Measurements from ENCODE around the gene CPXM2.

CPXM2 gene

DNA sequence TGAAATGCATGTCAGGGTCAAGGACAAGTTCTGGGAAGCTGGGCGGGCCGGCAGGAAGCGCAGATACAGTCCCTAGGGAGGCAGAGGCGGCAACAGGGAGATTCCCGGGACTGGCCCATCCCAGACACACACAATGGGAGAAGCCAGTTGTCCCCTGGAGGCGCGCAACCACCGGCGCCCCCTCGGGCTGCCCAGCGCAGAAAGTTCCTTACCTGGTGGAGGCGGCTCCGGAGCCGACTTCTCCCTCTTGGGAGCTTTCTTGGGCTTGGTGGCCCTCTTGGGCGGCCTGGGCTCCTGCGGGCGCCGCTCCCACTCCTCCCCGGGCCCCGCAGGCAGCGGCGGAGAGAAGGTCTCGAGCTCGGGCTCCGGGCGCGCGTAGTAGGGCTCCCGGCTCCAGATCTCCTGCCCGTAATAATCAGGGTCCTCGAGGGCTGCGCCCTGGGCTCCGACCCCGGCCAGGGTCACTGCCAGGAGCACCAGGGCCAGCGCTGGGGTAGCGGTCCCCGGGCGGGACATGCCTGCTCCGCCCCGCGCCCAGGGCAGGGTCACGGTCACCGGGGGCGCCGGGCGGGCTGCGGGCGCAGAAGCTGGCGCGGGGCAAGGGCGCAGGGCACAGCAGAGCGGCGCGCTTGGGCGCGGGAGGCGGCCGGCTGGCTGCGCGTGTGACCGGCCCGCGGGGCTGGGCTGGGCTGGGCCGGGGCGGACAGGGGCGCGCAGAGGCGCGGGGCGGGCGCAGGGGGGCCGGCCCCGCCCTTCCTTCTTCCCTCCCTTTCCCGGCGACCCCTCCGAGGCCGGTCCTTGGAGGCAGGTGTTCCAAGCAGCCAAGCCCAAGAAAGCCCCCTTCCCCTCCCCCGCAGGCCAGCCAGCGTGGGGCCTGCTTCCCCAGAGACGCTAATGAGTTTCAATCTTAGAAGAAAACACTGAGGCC is at the start of gene CPXM2:
Gene CPXM2, minus strand, starts transcription at position 664 of the 928 bp plus-strand sequence. Its CDS starts 148 bp downstream, at position 516.
- FAIRE-seq (no peak), DNase-seq (ENCODE audit: insufficient read length, low spot score) (no peak)

DNA sequence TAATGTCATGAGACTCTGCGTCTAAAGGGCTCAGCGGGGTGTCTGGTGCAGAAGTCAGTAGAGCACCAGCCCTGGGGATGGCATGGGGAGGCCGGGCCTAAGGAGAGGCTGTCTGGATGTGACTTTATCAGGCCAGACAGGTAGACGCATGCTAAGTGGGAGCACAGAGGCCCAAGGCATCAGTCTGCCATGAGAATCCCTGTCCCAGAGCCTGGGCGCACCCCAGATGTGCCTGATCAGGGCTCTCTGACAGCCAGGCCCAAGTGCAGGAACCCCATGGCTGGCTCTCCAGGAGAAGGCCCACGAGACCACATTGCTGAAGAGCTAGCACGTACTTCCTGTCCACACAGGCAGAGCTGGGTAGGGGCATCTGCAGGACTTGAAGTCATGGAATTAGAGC is 48.0 kb upstream of the CPXM2 start:
- DNase-seq (ENCODE audit: insufficient read length, low spot score) (no peak), FAIRE-seq (no peak)

DNA sequence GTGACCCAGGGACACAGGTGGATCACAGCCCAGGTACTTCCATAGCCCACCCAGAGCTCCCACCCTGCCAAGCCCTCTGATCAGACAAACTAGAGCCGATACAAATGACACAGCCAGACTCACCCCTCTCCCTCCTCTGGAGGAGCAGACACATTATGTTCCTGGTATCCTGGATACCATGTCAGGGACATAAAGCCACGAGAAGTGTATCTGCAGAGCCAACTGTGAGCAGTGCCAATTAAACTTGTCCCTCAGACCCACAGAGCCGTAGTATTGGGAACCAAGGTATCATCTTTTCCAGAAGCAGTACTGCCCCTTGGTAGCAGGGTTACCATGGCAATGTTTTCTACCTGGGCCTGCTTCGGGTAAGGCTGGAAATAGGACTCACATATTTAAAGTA is 47.3 kb upstream of the CPXM2 start:
- FAIRE-seq (no peak), DNase-seq (ENCODE audit: insufficient read length, low spot score) (no peak)

DNA sequence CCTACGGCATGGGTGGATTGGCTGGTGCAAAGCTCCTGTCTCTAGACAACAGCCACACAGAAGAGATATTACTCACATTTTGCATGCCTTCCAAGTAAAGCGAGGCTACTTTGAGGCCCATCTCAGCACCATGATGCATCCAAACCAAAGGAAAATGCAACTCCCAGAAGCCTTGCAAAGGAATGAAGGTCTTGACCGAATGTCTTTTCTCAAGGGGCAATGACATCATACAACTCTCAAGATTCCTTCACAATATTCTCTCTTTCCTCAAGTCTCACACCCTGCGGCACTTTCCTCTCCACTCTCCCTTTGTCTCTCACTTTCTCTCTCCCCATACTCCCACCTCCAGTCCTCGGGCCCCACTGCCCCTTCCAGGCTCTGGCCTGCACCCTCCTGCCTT is 44.8 kb upstream of the CPXM2 start:
- FAIRE-seq (no peak), DNase-seq (ENCODE audit: insufficient read length, low spot score) (no peak)

DNA sequence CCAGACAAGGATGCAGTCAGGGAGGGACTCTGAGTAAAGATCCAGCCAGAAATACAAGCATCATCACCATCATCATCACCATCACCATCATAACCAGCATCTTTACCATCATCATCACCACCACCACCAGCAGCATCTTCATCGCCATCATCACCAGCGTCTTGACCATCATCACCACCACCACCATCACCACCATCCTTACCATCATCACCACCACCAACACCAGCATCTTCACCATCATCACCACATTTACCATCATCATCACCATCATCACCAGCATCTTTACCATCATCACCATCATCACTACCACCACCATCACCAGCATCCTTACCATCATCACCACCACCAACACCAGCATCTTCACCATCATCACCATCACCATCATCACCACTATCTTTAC is 44.1 kb upstream of the CPXM2 start:
- FAIRE-seq (peak; percentile 80), DNase-seq (ENCODE audit: insufficient read length, low spot score) (no peak)

DNA sequence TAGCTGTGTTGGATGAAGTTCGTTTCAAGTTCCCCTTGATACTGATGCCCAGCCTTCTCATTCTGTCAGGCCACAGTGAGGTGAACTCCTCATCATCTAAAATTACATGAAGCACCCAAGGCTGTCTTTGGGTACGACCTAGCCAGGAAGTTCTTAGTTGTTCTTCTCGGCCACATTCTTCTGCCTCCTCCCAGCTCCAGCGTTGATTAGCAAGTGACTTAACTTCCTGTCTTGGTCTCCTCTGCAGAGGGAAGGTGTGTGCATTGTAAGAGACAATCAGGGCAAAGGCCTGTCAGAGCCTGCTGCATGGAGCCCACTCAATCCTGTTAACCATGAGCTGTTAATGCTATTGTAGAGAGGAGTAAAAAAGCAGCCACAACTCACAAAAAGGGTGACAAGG is 43.2 kb upstream of the CPXM2 start:
- DNase-seq (ENCODE audit: insufficient read length, low spot score) (no peak), FAIRE-seq (no peak)

DNA sequence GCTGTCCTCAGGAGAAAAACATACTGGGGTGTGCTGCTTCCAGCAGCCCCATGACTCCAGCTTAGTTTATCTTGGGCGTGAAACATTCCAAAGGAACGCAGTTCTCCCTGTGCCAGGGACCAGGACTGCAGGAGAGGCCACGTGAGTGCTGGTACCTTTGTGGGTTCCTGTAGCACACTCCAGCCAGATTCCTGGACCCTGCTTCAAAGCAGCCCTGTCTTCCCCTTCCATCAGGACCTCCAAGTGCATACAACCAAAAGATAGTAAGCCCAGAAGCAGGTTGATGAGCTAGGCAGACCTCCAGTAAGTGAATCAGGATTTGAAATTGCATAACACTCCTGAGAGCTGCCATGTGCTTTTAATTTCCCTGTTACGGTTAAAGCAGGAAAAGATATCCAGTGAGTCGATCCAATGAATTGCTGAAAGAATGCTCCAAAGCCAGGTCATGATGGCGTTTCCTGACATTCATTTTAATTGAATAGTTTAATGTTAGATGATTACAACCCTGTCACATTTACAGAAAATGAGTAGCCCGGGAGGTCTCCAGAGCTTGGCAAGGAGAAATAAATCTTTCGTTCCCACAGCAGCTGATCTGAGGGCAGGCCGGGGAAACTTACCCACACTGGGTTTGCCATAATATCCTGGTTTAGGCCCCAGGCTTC is 38.9 kb upstream of the CPXM2 start:
- DNase-seq (ENCODE audit: insufficient read length, low spot score) (no peak), FAIRE-seq (no peak)

DNA sequence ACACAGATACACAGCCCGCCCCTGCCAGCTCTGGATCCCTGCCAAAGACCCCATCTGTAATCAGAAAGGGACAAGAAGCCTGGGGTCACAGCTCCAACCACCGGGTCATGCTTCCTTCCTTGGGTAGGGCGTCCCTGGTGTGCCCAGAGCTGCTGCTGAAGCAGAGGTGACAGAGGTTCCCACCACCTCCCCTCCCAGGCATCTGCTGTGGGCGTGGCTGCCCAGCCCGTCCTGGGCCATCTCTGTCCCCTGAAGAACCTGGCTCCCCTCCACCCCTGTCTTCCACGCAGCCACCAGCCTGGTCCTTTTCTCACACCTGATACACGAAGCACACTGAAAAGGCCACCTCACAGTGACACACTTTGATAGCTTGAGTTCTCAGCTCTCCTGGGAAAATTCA is 38.2 kb upstream of the CPXM2 start:
- DNase-seq (ENCODE audit: insufficient read length, low spot score) (no peak), FAIRE-seq (no peak)

DNA sequence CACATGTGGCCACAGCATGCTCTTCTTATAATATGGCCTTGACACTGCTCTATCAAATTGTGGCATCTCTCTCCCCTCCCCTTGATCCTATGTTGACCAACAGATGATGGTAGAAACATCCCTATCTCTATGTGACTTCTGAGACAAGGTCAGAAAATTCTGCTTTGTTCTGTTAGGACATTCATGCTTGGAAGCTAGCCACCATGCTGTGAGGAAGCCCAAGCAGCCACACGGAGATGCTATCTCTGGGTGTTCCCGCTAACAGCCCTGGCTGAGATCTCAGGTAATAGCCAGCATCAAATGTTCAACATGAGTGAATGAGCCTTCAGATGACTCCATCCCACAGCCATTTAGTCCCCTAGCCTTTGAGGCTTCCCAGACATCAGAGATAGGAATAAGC is 36.8 kb upstream of the CPXM2 start:
- FAIRE-seq (no peak), DNase-seq (ENCODE audit: insufficient read length, low spot score) (no peak)

DNA sequence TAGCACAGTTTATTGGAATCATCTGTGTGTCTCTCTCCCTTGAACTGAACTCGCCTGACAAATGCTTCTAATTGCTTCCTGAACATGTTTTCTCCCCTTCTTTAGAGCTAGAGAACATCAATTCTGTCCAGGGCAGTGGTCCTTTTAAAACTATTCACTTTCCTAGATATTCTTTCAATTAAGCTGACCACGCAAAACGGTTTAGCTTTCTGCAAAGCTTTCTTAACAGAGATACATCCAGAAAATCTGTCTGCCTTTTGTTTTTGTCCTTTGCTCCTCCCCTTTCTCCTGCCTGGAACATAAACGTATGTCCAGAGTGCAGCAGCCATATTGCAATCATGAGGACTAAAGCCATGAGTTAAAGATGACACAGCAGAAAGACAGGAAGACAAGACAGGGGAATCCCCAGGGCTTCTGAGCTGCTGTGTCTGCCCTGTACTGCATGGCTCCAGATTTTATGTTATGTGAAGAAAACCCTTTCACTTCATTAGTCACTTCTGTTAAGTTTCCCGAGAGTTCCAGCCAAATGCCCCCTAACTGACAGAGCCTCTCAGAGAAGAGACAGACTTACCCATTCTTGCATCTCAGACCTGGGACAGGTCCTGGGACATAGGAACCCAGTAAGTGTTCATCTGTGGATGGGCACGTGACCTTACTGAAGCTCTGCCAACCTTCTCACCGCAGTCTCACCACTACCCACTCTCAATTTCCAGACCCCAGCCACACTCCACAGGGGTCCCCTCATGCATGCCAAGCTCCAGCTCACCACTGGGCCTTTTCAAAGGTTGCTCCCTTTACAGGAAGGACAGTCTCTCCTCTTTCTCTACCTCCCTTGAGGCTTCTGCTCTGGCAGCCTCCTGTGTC is 35.0 kb upstream of the CPXM2 start:
- DNase-seq (ENCODE audit: insufficient read length, low spot score) (no peak), FAIRE-seq (no peak)

DNA sequence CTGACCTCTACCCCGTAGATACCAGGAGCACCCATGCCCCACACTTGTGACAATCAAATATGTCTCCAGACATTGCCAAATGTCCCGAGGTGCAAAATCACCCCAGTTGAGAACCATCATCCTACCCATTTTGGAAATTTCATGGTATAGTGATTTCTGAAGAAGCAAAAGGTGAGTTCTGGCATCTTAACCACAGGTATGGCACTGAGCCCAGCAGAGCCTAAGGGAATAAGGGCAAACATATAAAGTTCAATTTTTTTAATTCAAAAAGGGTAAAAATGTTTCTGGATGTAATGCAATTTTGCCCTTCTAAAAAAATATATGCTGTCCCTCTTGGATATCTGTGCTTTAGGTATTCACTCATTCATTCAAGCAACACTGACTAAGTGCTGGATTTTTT is 30.5 kb upstream of the CPXM2 start:
- DNase-seq (ENCODE audit: insufficient read length, low spot score) (no peak), FAIRE-seq (no peak)

DNA sequence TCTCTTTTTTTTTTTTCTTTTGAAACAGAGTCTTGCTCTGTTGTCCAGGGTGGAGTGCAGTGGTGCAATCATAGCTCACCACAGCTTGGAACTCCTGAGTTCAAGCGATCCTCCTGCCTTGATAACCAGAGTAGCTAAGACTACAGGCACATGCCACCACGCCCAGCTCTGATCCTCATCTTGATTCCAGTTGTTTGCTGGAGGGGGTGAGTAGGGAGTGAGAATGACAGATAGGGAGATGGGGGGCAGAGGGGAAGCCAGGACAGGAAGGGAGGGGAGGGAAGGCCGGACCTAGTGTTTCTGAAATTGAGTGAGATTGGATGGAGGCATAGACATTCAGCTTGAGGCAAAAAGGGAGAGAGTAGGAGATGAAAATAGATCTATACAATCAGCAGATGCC is 25.2 kb upstream of the CPXM2 start:
- DNase-seq (ENCODE audit: insufficient read length, low spot score) = no peak
- no peak for FAIRE-seq

DNA sequence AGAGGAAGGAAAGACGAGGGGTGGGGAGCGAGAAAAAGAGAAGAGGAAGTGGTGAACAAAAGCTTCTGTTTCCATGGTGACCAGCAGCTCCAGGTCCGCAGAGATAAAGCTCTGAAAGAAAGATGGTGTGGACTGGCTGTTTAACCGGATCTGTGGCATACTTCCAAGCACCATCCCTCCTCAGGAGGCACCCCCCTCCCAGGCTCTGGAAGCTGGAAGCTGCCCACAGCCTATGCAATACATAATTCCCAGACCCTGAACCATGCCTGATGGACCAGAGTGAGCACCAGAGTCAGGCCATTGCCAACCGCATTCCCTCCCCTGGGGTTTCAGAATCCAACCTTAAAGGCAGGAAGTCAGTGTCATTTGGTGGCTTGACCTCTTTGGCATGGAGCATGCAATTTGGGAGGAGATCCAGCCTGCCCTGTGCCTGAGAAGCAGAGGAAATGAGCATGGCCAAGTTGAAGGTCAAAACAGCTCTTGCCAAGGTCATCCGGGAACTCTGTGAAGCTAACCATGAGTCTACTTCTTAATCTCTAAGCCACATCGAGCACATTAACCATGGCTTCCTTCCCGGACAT is 22.2 kb upstream of the CPXM2 start:
- DNase-seq (ENCODE audit: insufficient read length, low spot score) (no peak), FAIRE-seq (no peak)

DNA sequence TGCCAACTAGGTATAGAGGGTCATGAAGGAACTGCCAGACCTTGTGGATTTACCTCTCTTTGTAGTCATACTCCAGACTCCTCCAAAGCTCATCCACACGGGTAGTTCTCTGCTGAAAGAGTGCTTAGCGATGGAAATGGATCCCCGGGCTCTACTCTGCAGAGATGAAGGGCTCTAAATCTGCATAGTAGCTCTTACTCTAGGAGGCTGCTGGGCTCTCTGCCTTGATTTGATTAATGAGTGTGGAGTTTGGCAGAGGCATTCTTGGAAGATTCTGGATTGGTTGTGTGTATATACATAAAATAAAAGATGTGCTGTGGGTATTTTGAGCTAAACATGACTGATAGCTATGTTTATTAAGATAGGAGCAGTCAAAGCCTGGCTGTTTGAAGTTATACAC is 21.3 kb upstream of the CPXM2 start:
- DNase-seq (ENCODE audit: insufficient read length, low spot score) (no peak), FAIRE-seq (no peak)

DNA sequence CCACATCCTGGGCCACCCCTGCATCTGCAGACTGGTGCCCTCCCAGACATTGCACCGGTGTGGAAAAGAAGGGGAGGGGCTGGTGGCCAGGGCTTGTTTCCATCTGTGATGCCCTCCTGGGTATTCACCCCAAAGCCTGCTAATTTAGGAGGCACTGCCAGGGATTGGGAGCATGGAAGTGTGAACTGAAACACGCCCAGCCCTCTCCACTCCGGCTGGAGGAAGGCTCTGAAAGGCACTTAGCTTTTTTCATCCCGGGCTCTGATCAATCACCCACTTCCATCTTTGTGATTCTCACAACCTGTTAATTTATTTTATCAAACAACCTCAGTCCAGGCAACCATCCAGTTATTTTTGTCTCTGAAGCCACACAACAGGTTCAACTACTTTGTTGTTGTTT is 20.9 kb upstream of the CPXM2 start:
- DNase-seq (ENCODE audit: insufficient read length, low spot score) (no peak), FAIRE-seq (no peak)

DNA sequence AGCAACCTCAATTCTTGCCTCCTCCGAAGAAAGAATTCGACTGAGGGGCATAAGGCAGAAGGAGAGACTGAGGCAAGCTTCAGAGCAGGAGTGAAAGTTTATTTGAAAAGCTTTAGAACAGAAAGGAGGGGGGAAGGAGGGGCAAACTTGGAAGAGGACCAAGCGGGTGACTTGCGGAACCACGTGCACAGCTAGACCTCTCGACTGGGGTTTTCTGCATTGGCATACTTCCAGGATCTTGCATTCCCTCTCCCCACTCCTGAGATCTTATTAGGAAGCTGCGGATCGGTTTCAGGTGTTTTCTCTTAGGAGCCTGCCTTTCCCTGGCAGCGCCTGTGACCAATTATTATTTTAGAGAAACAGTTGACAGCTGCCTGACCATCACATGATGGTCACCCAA is 20.3 kb upstream of the CPXM2 start:
- no peak for FAIRE-seq
- no peak for DNase-seq (ENCODE audit: insufficient read length, low spot score)

DNA sequence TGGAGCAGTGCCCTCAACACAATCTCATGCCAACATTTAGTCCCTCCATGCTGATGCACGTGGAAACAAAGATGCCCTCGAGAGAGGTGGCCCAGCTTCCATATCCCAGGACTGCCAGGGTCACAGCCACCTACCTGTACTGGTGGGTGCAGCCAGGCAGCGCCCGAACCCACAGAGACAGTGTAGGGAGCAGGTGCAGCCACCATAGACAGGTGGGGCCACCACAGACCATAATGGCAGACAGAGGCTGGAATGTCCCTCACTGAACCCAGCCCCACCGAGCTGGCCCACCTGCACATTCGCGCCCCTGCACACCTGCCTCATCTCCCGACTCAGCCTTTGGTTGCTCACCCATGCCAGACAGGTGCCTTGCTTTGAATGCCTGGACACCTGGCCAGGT is 18.3 kb upstream of the CPXM2 start:
- FAIRE-seq (no peak), DNase-seq (ENCODE audit: insufficient read length, low spot score) (no peak)

DNA sequence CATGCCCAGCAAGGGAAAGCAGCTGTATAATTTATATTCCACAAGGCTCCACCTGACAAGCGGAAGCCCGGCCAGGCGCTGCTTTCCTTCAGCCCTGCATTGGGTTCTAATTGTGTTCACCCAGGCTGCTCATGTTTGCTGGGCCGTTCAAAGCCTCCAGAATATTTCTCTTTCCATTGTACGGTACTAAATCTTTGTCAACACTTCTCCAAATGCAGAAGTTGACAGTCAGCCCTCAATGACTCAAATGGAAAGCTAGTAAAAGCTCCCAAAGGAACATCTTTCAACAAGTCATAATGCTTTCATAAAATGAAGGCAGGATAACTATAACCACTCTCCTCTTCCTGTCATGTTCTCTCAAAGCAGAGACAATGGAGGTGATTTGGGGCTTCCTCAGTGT is 17.8 kb upstream of the CPXM2 start:
- FAIRE-seq = no peak
- DNase-seq (ENCODE audit: insufficient read length, low spot score) = no peak

DNA sequence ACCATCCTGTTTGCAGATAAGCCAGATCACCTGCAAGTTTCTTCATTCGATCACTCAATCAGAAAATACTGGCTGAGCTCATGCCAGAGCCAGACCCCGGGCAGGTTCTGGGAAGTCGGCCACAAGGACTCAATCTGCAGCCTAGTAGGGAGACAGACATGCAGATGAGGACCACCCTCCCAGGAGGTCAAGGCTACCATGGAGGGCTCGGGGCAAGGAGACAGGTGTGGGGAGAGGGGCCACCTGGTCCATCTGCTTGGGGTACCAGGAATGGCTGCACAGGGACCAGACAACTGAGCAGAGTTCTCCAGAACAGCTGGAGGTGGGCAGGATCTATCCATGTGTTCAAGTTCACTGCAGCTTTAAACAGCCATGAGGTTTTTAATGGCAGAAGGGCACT is 16.8 kb upstream of the CPXM2 start:
- no peak for DNase-seq (ENCODE audit: insufficient read length, low spot score)
- no peak for FAIRE-seq

DNA sequence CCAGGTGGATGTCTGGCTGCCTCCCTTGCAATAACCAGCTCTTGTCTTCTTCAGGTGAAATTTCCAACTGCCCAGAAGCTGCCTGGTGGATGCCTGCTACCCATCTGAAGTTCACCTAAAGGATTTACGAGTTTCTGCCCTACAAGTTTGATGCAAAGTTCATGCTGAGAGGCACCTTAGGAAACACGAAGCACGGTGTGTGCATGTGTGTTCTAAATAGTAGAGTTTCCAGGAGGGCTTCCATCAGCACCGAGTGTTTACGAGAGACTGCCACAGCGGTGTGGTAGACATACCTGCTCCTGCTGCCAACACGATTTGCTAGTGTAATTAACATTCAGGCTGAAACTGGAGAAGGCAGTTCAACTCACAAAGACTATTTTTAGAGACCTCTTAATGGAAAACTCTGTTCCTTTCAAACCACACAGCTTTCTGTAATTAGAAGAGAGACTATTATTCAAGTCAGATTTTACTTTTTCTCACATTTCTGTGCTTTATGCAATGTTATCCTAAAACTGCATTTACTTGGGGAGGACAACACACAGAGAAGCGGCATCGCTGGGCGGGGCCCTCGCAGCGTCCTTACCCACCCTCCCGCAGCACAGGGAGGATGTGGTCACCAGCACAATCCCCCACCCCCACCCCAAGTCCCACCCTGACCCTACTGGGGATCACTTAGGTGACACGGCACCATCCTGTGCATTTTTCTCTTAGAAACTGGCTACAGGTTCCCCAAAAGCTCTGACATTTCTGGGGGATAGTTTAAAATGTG is 15.5 kb upstream of the CPXM2 start:
- DNase-seq (ENCODE audit: insufficient read length, low spot score) = no peak
- FAIRE-seq = no peak
